Testis (tissue), 3 donors: ENCODE measurements around the gene MYO1D. TPM values are rescaled to one million over a fixed set of nuclear protein-coding genes. Genes with fewer than 3 reads are reported as not detected.

Experiments used
- DNase-seq: peaks from one replicate; pipeline ENCODE4 v3.0.0-alpha.2; 2019
- H3K27ac ChIP-seq, 2 donors: fragments of 200-600 bp; sonication (generic); one replicate each; pipeline ENCODE4 v1.5.1; 2019
- H3K27me3 ChIP-seq: fragments of 200-600 bp; sonication (generic); one replicate; pipeline ENCODE4 v1.5.1; 2019
- H3K36me3 ChIP-seq: fragments of 200-600 bp; sonication (generic); one replicate; pipeline ENCODE4 v1.5.1; 2017; ENCODE audit warnings: low read depth; ENCODE audit errors: missing control alignments
- H3K4me1 ChIP-seq: fragments of 200-600 bp; sonication (generic); one replicate; pipeline ENCODE4 v1.5.1; 2019
- H3K4me3 ChIP-seq, 2 donors: fragments of 200-600 bp; sonication (generic); one replicate each; pipeline ENCODE4 v1.5.1; 2017 to 2019
- H3K9me3 ChIP-seq: fragments of 200-600 bp; sonication (generic); one replicate; pipeline ENCODE4 v1.5.1; 2017
- CTCF ChIP-seq, 3 experiments: fragments of 450-650 bp in 2 of 3; fragments of 200-600 bp in 1 of 3; sonication (generic) in 1 of 3; IDR thresholded peaks; one replicate each; pipeline ENCODE4 v1.5.1; 2016 to 2019; ENCODE audit warnings: antibody characterized with exemption in 3 of 3, mild to moderate bottlenecking in 2 of 3, moderate library complexity in 1 of 3
- POLR2A ChIP-seq: fragments of 450-650 bp; IDR thresholded peaks from one replicate; pipeline ENCODE4 v1.6.1; 2017; ENCODE audit warnings: antibody characterized with exemption, mild to moderate bottlenecking, moderate library complexity
- WGBS, 2 donors: methylation state at CpG; one replicate each; pipeline ENCODE4 v1.1.5; 2018; 5-methylcytosine and 5-hydroxymethylcytosine counted together
- intact Hi-C: fragments of 100-400 bp; cut with DNase I; formaldehyde crosslinking; loops from one replicate; pipeline ENCODE4 v1.15.1; 2023; ENCODE audit warnings: low total_unique reads
- polyA plus RNA-seq: library from polyadenylated mRNA; stranded (reverse); fragments of 350-450 nt; fragmentation: Illumina TruSeq; extraction: RNeasy Lipid Tissue Mini Kit (QIAGEN cat#74804); gene quantifications from one replicate; pipeline ENCODE4 v1.2.3, GENCODE V29; 2014; ENCODE audit warnings: low read depth, low replicate concordance; ENCODE audit not compliant: insufficient read depth
- total RNA-seq, 2 donors: library from RNA; depleted of rRNA; stranded (reverse); fragments of >200 nt; gene quantifications; one replicate each; pipeline ENCODE4 v1.2.3, GENCODE V29; 2016

The MYO1D gene
- total and polyA plus RNA-seq, 3 donors from 2014 or later = 29.5 to 34.1 (median 33.6) TPM

- Histone ChIP-seq H3K27ac (no peak overlapping the region), H3K9me3 (no peaks in the 10 kb centered on the region), H3K4me3 (no peak overlapping the region), H3K27me3 (no peaks in the 10 kb centered on the region), H3K4me1 (no peaks in the 10 kb centered on the region), H3K36me3 (no peaks in the 10 kb centered on the region)
- DNase-seq = no peak
- TF ChIP-seq POLR2A (no peak), CTCF (IDR thresholded peaks at IDR 0.05) (no peak)
- intact Hi-C loops = no loop called here
- 94 to 96% methylated on average over 1 of the region's 1 CpG for WGBS, 2 donors
Measured at GRCh38 chr17:32583053-32583452, 293.9 kb downstream of the MYO1D start.

GRCh38 chr17:32575852-32576251, 301.1 kb downstream of the MYO1D start:
- DNase-seq = no peak
- H3K36me3 ChIP-seq = no peaks in the 10 kb centered on the region
- H3K9me3 ChIP-seq = no peaks in the 10 kb centered on the region
- H3K4me3 ChIP-seq = no peak overlapping the region
- intact Hi-C loops = no loop called here
- H3K27ac ChIP-seq = no peak overlapping the region
- no peaks in the 10 kb centered on the region for H3K27me3 ChIP-seq
- no peaks in the 10 kb centered on the region for H3K4me1 ChIP-seq
- no peak for TF ChIP-seq CTCF (IDR thresholded peaks at IDR 0.05)
- TF ChIP-seq POLR2A = no peak

GRCh38 chr17:32570081-32570396, 306.9 kb downstream of the MYO1D start:
- TF ChIP-seq POLR2A (no peak), CTCF (IDR thresholded peaks at IDR 0.05) (no peak)
- Histone ChIP-seq H3K9me3 (no peaks in the 10 kb centered on the region), H3K4me1 (no peaks in the 10 kb centered on the region), H3K27me3 (no peaks in the 10 kb centered on the region), H3K4me3 (no peak overlapping the region), H3K36me3 (no peaks in the 10 kb centered on the region), H3K27ac (no peak overlapping the region)
- DNase-seq = no peak
- intact Hi-C loops = no loop called here
- 88 to 95% methylated on average over 2 of the region's 2 CpGs for WGBS, 2 donors

- intact Hi-C loops = no loop called here
- no peaks in the 10 kb centered on the region for H3K4me1 ChIP-seq
- H3K36me3 ChIP-seq = no peaks in the 10 kb centered on the region
- H3K9me3 ChIP-seq = no peaks in the 10 kb centered on the region
- TF ChIP-seq CTCF (IDR thresholded peaks at IDR 0.05) = no peak
- H3K4me3 ChIP-seq = no peak overlapping the region
- DNase-seq = no peak
- 86 to 87% methylated on average over 7 of the region's 7 CpGs for WGBS, 2 donors
- H3K27me3 ChIP-seq = no peaks in the 10 kb centered on the region
- no peak overlapping the region for H3K27ac ChIP-seq
Measured at GRCh38 chr17:32569171-32570080, 307.5 kb downstream of the MYO1D start.

- intact Hi-C loops = no loop called here
- DNase-seq = no peak
- H3K36me3 ChIP-seq = no peaks in the 10 kb centered on the region
- H3K27me3 ChIP-seq = no peaks in the 10 kb centered on the region
- TF ChIP-seq POLR2A (no peak), CTCF (IDR thresholded peaks at IDR 0.05) (no peak)
- no peak overlapping the region for H3K4me3 ChIP-seq
- no peaks in the 10 kb centered on the region for H3K9me3 ChIP-seq
- H3K27ac ChIP-seq = no peak overlapping the region
- H3K4me1 ChIP-seq = no peaks in the 10 kb centered on the region
- 81 to 88% methylated on average over 4 of the region's 4 CpGs for WGBS, 2 donors
Measured at GRCh38 chr17:32568705-32569104, 308.2 kb downstream of the MYO1D start.
